HL-60 (cell line): ENCODE data around the gene ZSCAN12.

Experiments
- POLR2AphosphoS5 ChIP-seq: IDR thresholded peaks from 2 replicates; pipeline ENCODE4 v1.6.1; 2012; ENCODE audit warnings: low read depth
- TF ChIP-seq, protein P1 (sequence below): IDR thresholded peaks from one replicate; pipeline ENCODE4 v1.5.1; 2011; ENCODE audit warnings: low read length, control low read depth, inconsistent platforms; ENCODE audit not compliant: insufficient read depth

DNA sequence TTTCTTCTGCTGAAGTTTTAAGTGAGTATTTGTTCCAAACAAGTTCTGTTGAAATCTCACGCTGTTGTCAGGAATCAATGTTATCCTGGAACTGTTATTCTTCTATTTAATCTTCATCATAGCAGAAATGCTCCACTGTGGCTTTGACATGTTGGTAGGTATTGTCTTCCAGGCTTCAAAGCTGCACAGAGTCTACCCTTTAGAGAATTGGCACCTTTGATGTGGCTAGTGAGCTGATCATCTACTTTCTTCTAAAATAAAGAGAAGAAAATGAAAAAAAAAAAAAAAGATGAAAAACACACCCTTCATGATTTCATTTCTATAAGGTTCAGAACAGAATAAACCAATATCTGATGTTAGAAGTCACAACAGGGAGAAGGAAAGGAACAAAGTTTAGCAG is 49.5 kb upstream of the ZSCAN12 start:
- TF ChIP-seq, protein P1, sequence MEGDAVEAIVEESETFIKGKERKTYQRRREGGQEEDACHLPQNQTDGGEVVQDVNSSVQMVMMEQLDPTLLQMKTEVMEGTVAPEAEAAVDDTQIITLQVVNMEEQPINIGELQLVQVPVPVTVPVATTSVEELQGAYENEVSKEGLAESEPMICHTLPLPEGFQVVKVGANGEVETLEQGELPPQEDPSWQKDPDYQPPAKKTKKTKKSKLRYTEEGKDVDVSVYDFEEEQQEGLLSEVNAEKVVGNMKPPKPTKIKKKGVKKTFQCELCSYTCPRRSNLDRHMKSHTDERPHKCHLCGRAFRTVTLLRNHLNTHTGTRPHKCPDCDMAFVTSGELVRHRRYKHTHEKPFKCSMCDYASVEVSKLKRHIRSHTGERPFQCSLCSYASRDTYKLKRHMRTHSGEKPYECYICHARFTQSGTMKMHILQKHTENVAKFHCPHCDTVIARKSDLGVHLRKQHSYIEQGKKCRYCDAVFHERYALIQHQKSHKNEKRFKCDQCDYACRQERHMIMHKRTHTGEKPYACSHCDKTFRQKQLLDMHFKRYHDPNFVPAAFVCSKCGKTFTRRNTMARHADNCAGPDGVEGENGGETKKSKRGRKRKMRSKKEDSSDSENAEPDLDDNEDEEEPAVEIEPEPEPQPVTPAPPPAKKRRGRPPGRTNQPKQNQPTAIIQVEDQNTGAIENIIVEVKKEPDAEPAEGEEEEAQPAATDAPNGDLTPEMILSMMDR, result no peak
- no peak for TF ChIP-seq POLR2AphosphoS5
